Activated naive CD4-positive, alpha-beta T cell treated with anti-CD3 and anti-CD28 coated beads, Interleukin-2, amount 50 U/mL, for 24 hours (primary cell): ENCODE measurements around the gene SDHAF4.
"Not testable (repeated sequence)": the region's sequence is repeated elsewhere in the genome, so short reads cannot be mapped to it uniquely, and the experiment has no call there.

Experiments
- H3K27ac Mint-ChIP-seq: one replicate; pipeline ENCODE4 v1.8.0; 2021; ENCODE audit warnings: mild to moderate bottlenecking, mixed read lengths
- H3K27me3 Mint-ChIP-seq: one replicate; pipeline ENCODE4 v1.8.0; 2021; ENCODE audit warnings: mixed read lengths
- H3K36me3 Mint-ChIP-seq: one replicate; pipeline ENCODE4 v1.8.0; 2021; ENCODE audit warnings: mixed read lengths
- H3K4me1 Mint-ChIP-seq: one replicate; pipeline ENCODE4 v1.8.0; 2021; ENCODE audit warnings: mixed read lengths
- H3K4me3 Mint-ChIP-seq: one replicate; pipeline ENCODE4 v1.8.0; 2021; ENCODE audit warnings: mild to moderate bottlenecking, mixed read lengths
- H3K9me3 Mint-ChIP-seq: one replicate; pipeline ENCODE4 v1.8.0; 2021; ENCODE audit warnings: mixed read lengths

SDHAF4 gene

GRCh38 chr6:70562401-70562800 lies 4.3 kb upstream of the SDHAF4 start:
- not testable (repeated sequence) for H3K9me3 Mint-ChIP-seq, H3K4me3 Mint-ChIP-seq, H3K27me3 Mint-ChIP-seq, H3K36me3 Mint-ChIP-seq, H3K27ac Mint-ChIP-seq
- peaks cover 20% of the 10 kb centered on the region for H3K4me1 Mint-ChIP-seq

DNA sequence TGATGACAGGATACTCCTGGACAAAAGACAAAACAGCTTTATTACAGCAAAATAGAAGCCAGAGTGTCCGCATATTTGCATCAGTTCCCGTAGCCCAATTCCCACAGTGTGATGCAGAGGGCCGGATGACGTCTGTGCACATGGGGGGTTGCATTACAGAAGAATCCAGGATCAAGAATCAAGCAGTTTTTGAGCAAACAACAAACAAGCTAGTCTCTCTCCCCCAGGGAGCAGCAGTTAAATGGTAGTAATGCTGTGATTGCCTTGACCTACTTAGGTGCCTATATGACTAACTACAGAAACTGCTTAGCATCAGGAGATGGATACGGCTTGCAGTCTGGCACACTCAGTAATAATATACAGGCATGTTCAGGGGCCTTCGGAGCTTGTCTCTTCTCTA lies 3.2 kb upstream of the SDHAF4 start:
- Mint-ChIP-seq H3K4me1 (peaks cover 12% of the 10 kb centered on the region), H3K27ac (no peak overlapping the region), H3K27me3 (no peaks in the 10 kb centered on the region), H3K4me3 (no peak overlapping the region), H3K36me3 (peaks cover 2% of the 10 kb centered on the region), H3K9me3 (no peaks in the 10 kb centered on the region)

DNA sequence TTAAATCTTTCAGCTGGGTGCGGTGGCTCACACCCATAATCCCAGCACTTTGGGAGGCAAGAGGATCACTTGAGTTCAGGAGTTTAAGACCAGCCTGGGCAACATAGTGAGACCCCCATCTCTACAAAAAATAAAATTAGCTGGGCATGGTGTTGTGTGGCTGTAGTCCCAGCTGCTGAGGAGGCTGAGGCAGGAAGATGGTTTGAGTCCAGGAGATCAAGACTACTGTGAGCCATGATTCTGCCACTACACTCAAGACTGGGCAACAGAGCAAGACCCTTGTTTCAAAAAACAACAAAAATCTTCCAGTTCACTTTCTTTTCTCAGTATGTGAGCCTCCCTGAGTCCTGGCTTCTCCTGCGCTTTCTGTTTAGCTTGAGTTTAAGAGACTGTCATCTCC lies 7.9 kb downstream of the SDHAF4 start:
- peaks cover 1% of the 10 kb centered on the region for H3K36me3 Mint-ChIP-seq
- no peaks in the 10 kb centered on the region for H3K27me3 Mint-ChIP-seq
- no peak overlapping the region for H3K27ac Mint-ChIP-seq
- peaks cover 7% of the 10 kb centered on the region for H3K4me1 Mint-ChIP-seq
- H3K4me3 Mint-ChIP-seq = no peak overlapping the region
- H3K9me3 Mint-ChIP-seq = no peaks in the 10 kb centered on the region

DNA sequence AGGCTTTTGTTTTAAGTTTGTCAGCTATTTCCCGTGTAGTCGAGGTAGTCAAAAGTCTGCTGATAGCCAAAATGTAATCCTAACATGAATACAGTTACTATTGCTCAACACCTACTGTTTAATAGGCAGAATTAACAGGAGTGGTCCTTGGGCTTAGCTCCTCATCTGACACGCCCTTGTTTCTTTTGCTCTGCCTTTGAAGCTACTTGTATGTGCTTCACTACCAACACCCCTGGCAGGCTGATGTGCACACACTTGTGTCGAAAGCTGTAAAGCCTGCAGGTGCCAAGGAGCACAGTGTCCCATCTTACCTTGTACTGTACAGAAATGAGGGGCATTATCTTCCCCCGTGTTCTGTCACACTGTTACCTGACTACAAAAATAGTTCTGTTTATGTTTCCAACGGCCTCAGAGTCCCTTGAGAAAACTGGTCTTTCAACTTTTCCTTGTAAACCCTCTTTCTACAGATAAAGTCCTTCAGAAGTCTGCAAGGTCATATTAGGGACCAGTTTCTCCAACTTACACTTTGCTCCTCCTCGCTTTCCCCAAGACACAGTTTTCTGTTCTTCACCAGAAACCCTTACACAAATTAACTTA lies 9.3 kb downstream of the SDHAF4 start:
- Mint-ChIP-seq H3K36me3 (peaks cover 6% of the 10 kb centered on the region), H3K27me3 (no peaks in the 10 kb centered on the region), H3K4me1 (peaks cover under 1% of the 10 kb centered on the region), H3K27ac (no peak overlapping the region), H3K4me3 (no peak overlapping the region), H3K9me3 (no peaks in the 10 kb centered on the region)

DNA sequence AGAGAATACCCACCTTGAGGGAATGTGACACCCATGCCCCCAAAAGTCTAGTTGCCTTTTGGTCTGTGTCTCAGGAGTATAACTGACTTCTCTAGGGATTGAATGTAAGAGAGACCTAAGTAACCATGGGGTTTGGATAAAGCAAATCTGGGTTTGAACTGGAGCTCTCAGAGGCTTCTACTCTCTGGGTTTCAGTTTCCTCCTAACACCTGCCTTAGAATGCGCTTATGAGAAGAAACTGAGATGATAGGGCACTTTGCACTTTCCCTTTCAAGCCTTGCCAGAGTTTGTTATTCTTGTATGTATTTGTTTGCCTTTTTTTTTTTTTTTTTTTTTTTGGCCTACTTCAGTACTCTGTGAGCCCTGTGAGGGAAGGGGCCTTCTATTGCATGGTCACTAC lies 19.4 kb downstream of the SDHAF4 start:
- Mint-ChIP-seq H3K4me3 (no peak overlapping the region), H3K36me3 (peaks cover 19% of the 10 kb centered on the region), H3K27ac (no peak overlapping the region), H3K4me1 (no peaks in the 10 kb centered on the region), H3K9me3 (no peaks in the 10 kb centered on the region), H3K27me3 (no peaks in the 10 kb centered on the region)

- H3K4me3 Mint-ChIP-seq = no peak overlapping the region
- H3K27ac Mint-ChIP-seq = no peak overlapping the region
- H3K27me3 Mint-ChIP-seq = no peaks in the 10 kb centered on the region
- H3K36me3 Mint-ChIP-seq = peaks cover 12% of the 10 kb centered on the region
- H3K4me1 Mint-ChIP-seq = no peaks in the 10 kb centered on the region
- peaks cover 5% of the 10 kb centered on the region for H3K9me3 Mint-ChIP-seq
These were observed 23.7 kb downstream of the SDHAF4 start for GRCh38 chr6:70590400-70590799.

GRCh38 chr6:70592391-70593117 lies 25.8 kb downstream of the SDHAF4 start:
- Mint-ChIP-seq H3K36me3 (peaks cover 9% of the 10 kb centered on the region), H3K9me3 (peaks cover 5% of the 10 kb centered on the region), H3K4me3 (no peak overlapping the region), H3K27me3 (no peaks in the 10 kb centered on the region), H3K4me1 (no peaks in the 10 kb centered on the region), H3K27ac (no peak overlapping the region)

- H3K4me1 Mint-ChIP-seq = no peaks in the 10 kb centered on the region
- no peak overlapping the region for H3K4me3 Mint-ChIP-seq
- H3K27me3 Mint-ChIP-seq = no peaks in the 10 kb centered on the region
- peaks cover 9% of the 10 kb centered on the region for H3K36me3 Mint-ChIP-seq
- H3K9me3 Mint-ChIP-seq = peaks cover 5% of the 10 kb centered on the region
- H3K27ac Mint-ChIP-seq = no peak overlapping the region
These were observed 26.4 kb downstream of the SDHAF4 start for GRCh38 chr6:70593118-70593486.

- H3K27me3 Mint-ChIP-seq = peaks cover 1% of the 10 kb centered on the region
- peaks cover 5% of the 10 kb centered on the region for H3K4me1 Mint-ChIP-seq
- no peak overlapping the region for H3K4me3 Mint-ChIP-seq
- H3K27ac Mint-ChIP-seq = no peak overlapping the region
- peaks cover 2% of the 10 kb centered on the region for H3K36me3 Mint-ChIP-seq
- H3K9me3 Mint-ChIP-seq = peaks cover 1% of the 10 kb centered on the region
These were observed 32.5 kb downstream of the SDHAF4 start for GRCh38 chr6:70599187-70599586.

DNA sequence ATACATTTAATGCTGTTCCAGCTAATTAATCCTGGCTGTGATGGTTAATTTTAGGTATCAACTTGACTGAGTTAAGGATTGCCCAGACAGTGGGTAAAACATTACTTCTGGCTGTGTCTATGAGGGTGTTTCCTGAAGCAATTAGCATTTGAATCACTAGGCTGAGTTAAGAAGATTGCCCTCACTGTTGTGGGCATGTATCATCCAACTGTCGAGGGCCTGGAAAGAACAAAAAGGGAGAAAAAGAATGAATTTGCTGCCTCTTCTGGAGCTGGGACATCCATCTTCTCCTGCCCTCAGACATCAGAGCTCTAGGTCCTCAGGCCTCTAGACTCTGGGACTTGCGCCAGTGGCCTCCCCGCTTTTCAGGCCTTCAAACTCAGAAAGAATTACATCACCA lies 34.3 kb downstream of the SDHAF4 start:
- no peak overlapping the region for H3K4me3 Mint-ChIP-seq
- H3K27me3 Mint-ChIP-seq = peaks cover 1% of the 10 kb centered on the region
- H3K4me1 Mint-ChIP-seq = peaks cover 5% of the 10 kb centered on the region
- peaks cover 5% of the 10 kb centered on the region for H3K36me3 Mint-ChIP-seq
- no peaks in the 10 kb centered on the region for H3K9me3 Mint-ChIP-seq
- no peak overlapping the region for H3K27ac Mint-ChIP-seq

- Mint-ChIP-seq H3K9me3 (no peaks in the 10 kb centered on the region), H3K36me3 (peaks cover 5% of the 10 kb centered on the region), H3K27me3 (peaks cover 1% of the 10 kb centered on the region), H3K4me1 (peaks cover 15% of the 10 kb centered on the region), H3K27ac (no peak overlapping the region), H3K4me3 (no peak overlapping the region)
These were observed 37.5 kb downstream of the SDHAF4 start for GRCh38 chr6:70604254-70604653.

DNA sequence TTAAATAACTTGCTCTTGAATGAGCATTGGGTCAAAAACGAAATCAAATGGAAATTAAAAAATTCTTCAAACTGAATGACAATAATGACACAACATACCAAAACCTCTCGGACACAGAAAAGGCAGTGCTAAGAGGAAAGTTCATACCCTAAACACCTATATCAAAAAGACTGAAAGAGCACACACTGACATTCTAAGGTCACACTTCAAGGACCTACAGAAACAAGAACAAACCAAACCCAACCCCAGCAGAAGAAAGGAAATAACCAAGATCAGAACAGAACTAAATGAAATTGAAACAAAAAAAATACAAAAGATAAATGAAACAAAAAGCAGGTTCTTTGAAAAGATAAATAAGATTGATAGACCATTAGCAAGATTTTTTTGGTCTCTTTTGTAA lies 40.6 kb downstream of the SDHAF4 start:
- H3K36me3 Mint-ChIP-seq, H3K27ac Mint-ChIP-seq, H3K9me3 Mint-ChIP-seq, H3K4me3 Mint-ChIP-seq, H3K27me3 Mint-ChIP-seq: not testable (repeated sequence)
- peaks cover 13% of the 10 kb centered on the region for H3K4me1 Mint-ChIP-seq

DNA sequence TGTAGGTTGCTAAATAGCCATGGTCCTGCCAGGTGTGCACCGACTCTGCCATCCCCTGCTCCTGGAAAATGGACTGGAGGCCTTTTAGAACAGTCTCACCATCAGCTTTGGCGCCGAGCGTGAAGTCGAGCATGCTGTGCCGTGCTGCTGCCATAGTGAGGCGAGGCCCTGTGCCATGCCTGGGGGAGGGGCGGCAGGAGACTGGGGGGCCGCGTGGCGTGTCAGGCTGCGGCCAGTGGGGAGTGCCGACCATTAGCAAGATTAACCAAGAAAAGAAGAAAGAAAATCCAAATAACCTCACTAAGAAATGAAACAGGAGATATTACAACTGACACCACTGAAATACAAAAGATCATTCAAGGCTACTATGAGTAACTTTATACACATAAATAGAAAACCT lies 42.5 kb downstream of the SDHAF4 start:
- H3K4me3 Mint-ChIP-seq, H3K27me3 Mint-ChIP-seq, H3K9me3 Mint-ChIP-seq, H3K27ac Mint-ChIP-seq, H3K36me3 Mint-ChIP-seq: not testable (repeated sequence)
- H3K4me1 Mint-ChIP-seq = peaks cover 13% of the 10 kb centered on the region

DNA sequence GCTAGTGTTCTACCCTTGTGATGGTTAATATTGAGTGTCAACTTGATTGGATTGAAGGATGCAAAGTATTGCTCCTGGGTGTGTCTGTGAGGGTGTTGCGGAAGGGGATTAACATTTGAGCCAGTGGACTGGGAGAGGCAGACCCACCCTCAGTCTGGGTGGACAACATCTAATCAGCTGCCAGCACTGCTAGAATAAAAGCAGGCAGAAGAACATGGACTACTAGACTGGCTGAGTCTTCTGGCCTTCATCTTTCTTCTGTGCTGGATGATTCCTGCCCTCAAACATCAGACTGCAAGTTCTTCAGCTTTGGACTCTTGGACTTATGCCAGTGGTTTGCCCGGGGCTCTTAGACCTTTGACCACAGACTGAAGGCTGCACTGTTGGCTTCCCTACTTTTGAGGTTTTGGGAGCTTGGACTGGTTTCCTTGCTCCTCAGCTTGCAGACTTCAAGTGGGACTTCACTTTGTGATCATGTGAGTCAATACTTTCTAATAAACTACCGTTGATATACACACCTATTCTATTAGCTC lies 50.1 kb downstream of the SDHAF4 start:
- Mint-ChIP-seq H3K27ac (no peak overlapping the region), H3K36me3 (no peaks in the 10 kb centered on the region), H3K4me3 (no peak overlapping the region), H3K9me3 (no peaks in the 10 kb centered on the region), H3K4me1 (no peaks in the 10 kb centered on the region), H3K27me3 (no peaks in the 10 kb centered on the region)

DNA sequence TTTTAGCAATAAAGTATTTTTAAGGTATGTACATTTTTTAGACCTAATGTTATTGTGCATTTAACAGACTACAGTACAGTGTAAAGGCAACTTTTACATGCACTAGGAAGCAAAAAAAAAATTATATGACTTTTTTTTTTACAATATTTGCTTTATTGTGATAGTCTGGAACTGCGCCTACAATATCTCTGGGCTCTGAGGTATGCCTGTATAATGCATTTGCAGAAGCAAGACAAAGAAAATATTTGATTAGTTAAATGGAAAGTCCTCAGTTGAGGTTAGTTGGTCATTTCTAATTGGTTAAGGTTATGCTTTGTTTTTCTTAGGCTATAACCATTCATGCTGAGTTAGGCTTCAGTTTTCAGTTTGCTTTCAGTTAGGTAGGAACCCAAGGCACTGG lies 54.0 kb downstream of the SDHAF4 start:
- Mint-ChIP-seq H3K4me3 (no peak overlapping the region), H3K27ac (no peak overlapping the region), H3K27me3 (no peaks in the 10 kb centered on the region), H3K36me3 (no peaks in the 10 kb centered on the region), H3K9me3 (no peaks in the 10 kb centered on the region), H3K4me1 (no peaks in the 10 kb centered on the region)

DNA sequence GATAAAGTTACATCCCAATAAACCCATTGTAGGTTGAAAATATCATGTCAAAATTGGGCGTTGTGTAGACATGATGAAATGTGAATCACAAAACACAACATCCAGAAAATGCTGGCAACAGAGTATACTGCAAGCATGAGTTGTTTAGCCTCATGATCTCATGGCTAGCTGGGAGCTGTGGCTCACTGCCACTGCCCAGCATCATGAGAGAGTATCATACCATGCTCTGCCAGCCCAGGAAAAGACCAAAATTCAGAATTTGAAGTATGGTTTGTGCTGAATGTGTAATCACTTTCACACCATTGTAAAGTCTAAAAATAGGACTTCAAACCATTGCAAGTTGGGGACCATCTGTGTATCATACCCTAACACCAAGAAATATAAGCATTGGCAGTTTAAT lies 55.7 kb downstream of the SDHAF4 start:
- H3K4me1 Mint-ChIP-seq = no peaks in the 10 kb centered on the region
- H3K4me3 Mint-ChIP-seq = no peak overlapping the region
- H3K9me3 Mint-ChIP-seq = no peaks in the 10 kb centered on the region
- no peaks in the 10 kb centered on the region for H3K27me3 Mint-ChIP-seq
- H3K27ac Mint-ChIP-seq = no peak overlapping the region
- H3K36me3 Mint-ChIP-seq = no peaks in the 10 kb centered on the region

- H3K4me1 Mint-ChIP-seq = no peaks in the 10 kb centered on the region
- no peak overlapping the region for H3K27ac Mint-ChIP-seq
- H3K36me3 Mint-ChIP-seq = no peaks in the 10 kb centered on the region
- H3K4me3 Mint-ChIP-seq = no peak overlapping the region
- no peaks in the 10 kb centered on the region for H3K9me3 Mint-ChIP-seq
- H3K27me3 Mint-ChIP-seq = no peaks in the 10 kb centered on the region
These were observed 58.7 kb downstream of the SDHAF4 start for GRCh38 chr6:70625436-70625835.
